ENCODE results near the gene SLAMF9.

Gene SLAMF9

DNA sequence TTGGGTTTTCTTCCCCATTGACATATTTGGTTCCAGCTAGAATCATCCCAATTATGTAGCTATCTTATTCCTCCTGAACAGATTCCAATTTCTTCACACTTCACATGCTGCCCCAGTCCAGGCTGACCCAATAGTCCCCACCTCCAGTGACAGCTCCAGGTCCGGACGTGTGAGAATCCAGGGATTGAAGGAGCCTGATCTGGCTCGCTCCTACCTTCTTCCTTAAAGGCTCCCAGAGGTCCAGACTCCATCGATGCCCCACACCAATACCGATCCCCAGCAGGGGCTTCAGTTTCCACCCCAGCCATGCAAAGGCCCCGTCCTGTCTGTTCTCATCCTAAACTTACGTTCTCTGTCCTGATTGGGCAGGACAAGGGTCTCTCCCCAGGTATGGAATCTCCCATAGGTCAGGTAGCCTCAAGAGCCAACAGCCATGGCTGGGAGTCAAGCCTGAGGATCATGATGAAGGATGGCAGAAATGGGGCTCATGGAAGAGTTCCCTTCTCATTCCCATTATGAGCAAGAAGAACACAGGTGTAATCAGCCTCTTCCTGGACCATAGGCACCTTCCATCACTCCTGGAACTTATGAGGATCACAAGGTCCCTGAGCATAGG, 20.4 kb upstream of the SLAMF9 start:
- DNase-seq: no peak

DNA sequence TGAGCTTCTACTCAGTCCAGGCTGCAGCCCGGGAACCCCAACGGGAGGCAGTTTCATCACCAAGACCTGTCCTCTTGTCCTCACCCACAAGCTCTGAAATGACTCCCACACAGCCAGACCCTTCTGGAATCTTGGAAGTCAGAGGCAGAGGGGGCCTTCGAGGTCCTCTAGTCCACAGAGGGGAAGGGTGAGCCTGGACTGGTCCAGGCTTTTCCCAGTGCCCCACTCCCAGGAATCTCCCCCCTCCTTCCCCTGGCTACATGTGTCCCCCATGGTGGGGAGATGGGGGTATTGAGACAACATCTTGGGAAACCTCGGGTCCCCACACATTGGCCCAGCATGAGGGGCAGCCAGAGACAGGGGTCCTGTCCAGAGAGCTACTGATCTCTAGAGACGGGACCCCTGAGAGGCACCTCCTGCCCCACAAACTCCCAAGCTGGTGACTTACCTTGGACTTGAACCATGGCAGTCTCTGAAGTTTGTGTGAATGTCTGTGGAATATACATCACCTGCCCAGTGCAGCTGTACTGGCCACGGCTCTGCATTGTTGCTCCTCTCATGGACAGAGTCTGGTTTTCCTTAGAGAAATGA, 19.4 kb upstream of the SLAMF9 start:
- DNase-seq: no peak

DNA sequence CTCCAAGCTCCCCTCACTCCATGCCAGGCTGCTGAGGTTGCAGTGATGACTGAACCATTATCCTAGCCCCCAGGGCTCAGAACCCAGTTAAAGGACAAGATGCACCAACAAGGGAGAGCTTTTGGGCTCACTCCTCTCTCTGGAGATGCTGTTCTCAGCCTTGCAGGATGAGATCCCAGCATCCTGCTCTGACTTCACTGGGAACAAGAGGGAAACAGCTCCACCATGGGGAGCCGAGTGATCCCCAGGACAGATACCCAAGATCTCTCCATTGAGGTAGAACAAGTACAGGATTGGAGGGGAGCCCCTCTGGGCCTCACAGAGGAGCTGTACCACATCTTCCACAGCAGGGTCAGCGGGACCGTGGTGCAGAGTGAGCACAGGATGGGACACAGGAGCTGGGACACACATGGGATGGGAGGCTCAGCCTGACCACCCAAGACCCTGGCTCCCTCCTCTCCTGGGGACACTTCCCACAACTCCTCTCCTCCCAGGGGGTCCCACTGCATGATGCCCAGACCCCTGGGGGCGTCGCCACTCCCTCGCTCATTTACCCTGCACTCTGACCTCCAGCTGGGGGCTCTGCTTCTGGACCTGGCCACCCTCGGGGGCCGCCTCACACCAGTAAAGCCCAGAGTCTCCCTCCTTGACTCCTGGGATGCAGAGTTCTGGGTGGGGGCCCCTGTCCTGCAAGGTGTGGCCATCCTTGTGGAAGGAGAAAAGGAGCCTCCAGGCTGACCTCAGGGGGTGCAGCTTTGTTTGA, 18.6 kb upstream of the SLAMF9 start:
- DNase-seq: no peak

DNA sequence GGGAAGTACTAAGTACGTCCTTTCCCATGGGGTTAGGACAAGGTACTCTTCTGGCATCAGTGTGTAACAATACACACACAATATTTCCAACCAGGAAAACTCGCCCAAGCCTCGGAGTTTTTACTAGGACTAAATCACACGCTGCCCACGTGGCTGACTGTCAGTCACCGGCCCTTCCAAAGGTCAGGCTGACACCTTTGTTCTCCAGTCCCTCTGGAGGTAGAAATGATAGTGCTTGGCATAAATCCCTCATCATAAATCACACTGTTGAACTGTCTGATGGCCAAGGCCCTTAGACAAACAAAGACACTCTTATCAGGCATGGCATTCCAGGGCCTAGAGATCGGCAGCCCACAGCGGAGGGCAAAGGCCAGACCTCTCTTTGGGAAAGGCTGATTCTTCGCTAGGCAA, 16.9 kb upstream of the SLAMF9 start:
- no peak for DNase-seq

DNA sequence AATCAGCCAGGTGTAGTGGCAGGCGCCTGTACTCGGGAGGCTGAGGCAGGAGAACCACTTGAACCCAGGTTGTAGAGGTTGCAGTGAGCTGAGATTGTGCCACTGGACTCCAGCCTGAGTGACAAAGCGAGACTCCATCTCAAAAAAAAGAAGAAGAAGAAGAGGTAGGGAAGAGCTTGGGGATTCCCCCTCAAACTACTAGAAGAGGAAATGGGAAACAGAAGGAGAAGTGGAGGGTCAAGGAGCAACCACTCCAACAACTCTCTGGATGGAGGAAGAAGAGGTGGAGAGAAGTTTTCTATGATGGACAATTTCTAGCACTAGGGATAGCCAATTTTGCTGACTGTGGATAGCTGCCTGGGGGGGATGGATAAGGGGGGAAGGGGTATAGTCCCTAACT, 14.9 kb upstream of the SLAMF9 start:
- DNase-seq: no peak

DNA sequence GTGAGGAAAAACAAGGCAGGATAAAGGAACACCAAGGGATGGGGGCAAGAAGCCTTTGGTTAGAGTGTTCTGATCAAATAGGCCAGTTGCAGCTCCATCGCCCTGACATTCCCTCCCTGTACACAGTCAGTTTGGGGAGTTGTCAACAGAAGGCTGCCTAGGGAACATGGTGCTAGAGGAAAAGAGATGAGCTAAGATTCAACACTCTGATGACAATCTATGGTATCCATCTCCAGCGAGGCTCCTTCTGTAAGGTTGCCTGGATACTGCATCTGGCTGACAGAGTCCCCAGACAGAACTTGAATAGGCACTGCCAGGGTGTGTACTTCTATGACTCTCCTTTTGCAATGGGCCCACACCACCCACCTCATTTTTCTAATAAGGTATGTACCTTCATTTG, 11.2 kb upstream of the SLAMF9 start:
- DNase-seq: no peak

DNA sequence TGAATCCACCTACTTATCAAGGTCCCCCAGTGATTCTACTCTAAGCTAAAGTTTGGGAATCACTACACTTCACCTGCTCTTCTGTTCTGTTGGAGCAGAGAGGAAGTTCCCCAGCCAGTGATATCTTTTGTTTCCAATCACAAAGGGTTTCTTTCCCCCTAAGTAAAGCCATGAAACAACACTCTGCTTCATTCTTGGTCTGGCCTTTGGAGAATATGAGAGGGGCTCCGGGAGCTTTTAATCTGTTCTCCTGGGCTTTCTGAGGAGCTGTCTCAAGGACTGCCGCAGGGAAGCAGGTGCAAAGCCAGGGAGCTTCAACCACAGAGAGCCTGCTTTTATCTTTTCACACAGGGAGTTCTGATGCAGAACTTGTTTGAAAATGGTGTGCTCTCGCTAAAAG, 10.1 kb upstream of the SLAMF9 start:
- DNase-seq: no peak

DNA sequence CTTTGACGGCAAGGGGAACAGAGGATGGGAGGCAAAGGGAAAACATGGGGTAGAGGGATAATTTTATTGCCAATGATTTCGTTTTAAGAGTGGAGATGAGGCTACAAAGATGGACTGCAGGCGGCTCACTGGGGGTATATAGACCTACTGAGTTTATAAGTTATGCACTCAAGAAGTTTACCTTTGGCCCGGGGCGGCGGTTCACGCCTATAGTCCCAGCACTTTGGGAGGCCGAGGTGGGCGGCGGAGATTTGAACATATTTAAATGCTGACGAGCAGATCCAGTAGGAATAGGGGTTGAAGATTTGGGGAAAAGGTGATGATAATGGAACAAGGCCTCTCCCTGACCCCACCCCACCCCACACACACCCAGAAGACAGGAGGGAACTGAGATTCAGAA, 8.1 kb upstream of the SLAMF9 start:
- no peak for DNase-seq

DNA sequence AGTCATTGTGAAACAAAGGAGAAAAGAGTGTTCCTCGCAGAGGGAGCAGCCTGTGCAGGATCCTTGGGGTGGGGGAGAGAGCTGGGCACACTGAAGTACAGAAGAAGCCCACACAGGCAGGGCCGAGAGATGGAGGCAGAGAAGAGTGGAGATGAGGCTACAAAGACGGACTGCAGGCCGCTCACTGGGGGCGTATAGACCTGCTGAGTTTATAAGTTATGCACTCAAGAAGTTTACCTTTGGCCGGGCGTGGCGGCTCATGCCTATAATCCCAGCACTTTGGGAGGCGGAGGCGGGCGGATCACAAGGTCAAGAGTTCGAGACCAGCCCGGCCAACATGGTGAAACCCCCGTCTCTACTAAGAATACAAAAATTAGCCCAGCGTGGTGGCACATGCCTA, 7.6 kb upstream of the SLAMF9 start:
- no peak for DNase-seq

DNA sequence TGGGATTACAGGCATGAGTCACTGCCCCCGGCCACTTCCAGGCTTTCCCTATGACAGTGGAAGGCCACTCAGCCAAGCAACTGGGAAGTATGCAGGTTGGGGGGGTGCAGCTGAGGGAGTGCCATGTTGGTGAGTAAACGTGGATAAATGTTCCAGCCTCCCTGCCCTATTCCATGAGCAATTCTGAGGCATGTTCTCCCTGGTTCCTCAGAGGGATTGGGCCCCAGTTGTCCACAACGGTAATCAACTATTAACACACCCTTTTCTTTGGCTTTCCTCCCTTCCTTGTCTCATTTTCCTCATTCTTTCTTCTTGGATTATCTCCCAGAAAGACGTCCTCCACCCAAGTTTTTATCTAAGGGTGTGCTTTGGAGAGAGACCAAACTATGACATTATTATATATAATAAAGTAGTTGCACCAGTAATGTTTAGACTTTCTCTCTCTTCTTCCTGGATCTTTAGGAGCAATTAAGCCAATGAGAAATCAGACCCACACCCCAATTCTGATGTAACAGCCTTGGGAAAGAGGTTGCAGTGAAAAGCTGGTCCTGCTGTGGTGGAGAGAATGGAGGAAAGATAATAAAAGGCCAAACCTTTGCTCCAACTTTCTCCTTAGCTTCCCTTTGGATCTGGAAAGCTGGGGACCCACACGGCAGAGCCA, 6.8 kb upstream of the SLAMF9 start:
- DNase-seq: no peak

DNA sequence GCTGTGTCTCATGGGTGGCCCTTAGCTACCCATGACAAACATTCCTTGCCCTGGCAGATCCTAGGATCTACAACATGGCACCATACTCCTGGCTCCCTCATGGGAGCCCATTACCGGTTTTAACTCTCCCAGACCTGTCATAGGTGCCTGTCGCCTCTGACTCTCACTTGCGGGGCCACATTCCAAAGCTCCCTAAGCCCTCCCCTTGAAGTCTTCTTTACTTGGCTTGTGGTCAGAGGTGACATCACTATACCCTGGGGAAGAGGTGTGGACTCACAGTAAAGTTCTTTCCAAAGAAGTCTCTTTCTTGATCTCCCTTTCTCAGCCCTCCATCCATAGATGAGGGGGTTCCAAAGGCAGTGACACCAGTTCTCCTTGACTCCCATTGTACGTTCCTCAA, 5.4 kb upstream of the SLAMF9 start:
- no peak for DNase-seq

DNA sequence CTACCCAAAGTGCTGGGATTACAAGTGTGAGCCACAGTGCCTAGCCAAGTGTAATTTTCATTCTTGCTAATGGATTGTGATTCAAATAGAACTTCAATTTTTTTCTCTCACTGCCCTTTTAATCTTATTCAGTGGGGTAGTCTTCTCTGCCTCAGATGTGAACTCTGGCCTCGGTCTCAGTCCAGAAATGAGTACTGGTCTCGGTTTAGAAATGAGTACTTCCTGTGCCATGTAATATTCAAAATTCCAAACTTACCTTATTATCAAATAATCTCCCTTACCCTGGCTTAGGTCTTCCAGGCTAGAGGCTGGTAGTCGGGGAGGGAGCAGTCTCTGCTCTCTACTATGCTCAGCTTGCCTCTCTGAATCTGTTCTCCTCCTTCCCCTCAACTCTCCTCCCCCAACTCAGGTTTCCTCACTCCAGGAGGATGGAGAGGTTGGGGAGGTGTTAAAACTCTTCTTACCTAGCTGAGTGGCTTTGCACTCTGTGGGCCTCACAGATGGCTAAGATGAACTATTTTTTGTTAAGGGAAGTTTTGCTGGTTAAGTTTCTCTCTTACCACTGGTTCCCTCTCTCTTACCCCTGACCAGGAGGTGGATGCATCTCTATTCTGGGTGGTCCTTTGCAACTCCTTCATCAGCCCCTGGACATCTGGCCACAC, 4.8 kb upstream of the SLAMF9 start:
- no peak for DNase-seq

DNA sequence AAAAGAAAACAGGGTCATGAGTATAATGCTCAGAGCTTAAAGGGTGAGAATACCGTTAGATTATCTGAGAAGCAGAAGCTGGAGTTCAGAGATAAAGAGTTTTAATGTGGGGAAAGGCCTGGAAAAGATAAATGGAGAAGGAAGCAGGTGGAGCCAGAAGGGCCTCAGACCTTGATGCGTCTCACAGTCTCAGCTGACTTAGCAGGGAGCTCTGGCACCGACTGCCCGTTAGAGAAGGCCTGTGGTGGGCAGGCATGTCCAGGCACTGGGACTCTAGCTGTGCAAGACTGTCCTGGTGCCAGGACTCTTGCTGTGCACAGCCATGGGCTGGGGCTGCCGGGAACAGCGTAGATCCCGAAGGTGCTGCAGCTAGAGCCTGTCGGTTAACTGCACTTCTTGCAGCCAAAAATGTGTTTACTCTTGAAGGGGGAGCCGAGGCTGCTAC, 3.8 kb upstream of the SLAMF9 start:
- no peak for DNase-seq

DNA sequence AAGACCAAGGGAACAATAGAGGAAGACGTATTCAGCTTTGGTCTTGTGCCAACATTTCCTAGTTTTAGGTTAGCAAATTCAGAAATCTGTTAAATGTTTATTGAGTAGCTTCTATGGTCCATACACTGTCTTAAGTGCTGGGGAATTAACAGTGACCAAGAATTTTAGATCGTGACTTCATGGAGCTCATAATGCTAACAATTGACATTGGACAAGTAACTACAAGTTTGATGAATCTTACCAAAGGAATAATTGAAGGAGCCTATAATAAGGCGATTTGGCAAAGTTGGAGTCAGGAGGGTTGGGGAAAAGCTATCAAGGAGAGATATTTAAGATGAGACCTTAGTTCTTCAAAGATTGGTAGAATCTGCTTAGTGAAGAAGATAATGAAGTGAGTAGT, 1.4 kb upstream of the SLAMF9 start:
- DNase-seq: no peak

DNA sequence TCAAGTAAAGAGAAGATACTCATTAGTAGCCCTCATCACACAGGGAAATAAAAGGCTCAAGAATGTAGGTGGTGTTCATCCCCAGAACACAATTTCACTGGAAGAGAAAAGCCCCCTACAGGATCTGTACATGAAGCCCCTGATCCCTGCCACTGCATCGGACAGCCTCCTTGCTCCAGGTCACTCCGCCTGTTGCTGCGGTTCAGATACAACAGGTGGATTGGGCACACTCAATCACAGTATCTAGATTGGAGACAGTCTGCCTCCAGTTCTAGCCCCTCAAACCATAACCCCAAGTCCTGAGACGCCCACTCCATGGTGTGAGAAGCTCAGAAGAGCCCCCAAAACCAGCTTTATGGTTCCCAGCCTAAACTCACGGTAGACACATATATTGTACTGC, 1.1 kb downstream of the SLAMF9 start:
- DNase-seq: no peak

DNA sequence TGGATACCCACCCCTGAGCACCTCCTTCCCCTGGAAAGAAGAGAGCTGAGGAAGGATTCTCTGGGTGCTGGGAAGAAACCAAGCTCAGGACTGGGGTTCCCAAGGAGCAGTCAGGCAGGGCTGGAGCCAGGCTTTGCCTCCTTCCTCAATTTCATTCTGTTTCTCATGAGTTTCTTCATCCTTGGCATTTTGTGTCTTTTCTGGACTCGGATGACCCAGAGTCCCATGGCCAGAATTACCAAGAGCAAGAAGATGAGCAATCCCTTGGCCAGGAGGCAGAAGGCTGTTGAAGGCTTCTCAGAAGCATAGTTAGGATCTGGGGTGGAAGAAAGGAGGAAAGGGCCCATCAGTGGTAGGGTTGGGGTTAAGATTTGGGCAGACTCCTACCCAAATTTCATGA, 2.5 kb downstream of the SLAMF9 start:
- no peak for DNase-seq

DNA sequence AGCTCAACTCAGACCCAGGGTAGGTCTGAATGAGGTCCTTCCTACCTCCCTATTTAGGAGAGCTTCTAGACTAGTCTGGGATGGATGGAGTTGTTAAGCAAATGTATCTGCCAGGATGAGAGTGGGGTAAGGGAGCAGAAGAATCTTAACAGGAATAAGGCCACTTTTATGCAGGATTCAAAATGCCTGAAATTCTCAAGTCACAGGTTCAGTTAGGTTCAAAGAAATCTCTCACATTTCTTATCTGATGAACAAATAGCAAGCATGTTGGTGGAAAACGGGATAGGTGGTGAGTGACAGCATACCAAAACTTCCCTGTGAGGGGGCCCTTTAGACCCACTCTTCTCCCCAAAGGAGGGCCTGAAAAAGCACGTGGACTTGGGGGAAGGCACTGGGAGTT, 3.0 kb downstream of the SLAMF9 start:
- DNase-seq: no peak

DNA sequence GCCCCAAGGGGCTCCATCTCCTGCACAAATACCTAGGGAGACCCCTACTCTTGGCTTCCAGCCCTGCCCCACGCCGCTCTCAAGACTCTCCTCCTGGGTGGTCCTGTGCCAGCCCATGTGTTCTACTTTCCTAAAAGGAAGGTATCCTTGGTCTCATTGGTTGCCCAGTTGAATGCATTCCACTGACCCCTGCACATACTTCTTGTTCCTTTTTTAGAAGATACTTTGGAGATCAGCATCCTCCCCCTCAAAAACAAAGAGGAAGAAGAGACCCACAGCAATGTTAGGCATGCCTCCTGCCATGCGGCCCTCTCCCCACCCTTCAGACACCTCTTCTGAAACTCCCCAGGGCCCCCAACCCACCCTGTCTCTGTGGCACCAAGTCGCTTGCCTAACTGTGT, 4.1 kb downstream of the SLAMF9 start:
- no peak for DNase-seq

DNA sequence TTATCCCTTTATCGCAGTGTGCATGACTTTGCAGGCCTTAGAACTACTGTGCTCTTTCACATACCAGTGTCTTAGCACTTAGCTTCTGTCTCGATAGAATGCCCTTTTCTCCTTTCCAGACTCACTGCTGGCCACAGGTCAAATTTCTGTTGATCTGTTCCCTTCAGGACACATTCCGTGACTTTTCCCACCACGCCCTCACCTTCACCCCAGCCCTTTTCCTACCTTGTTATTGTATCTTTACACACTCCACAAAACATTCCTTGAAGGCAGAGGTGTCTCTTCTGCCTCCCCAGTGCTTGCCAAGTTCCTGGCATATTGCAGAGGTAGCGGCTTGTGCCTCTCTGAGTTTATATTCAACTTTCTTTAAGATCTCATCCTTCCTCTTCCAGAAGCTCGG, 4.9 kb downstream of the SLAMF9 start:
- DNase-seq: no peak

DNA sequence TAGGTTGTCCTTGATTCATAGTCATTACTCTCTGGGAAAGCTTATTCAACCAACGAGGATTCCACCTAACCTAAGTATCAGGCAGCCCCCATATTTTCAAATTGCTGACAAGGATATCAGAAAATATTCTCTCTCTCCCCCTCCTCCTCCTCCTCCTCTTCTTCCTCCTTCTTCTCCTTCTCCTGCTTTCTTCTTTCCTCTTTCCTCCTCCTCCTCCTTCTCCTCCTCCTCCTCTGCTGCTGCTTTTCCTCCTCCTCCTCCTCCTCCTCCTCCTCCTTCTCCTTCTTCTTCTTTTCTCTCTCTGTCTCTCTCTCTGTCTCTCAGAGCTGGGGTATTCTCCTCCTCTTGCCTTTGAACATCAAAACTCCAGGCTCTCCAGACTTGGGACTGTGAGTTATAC, 6.1 kb downstream of the SLAMF9 start:
- DNase-seq: no peak

DNA sequence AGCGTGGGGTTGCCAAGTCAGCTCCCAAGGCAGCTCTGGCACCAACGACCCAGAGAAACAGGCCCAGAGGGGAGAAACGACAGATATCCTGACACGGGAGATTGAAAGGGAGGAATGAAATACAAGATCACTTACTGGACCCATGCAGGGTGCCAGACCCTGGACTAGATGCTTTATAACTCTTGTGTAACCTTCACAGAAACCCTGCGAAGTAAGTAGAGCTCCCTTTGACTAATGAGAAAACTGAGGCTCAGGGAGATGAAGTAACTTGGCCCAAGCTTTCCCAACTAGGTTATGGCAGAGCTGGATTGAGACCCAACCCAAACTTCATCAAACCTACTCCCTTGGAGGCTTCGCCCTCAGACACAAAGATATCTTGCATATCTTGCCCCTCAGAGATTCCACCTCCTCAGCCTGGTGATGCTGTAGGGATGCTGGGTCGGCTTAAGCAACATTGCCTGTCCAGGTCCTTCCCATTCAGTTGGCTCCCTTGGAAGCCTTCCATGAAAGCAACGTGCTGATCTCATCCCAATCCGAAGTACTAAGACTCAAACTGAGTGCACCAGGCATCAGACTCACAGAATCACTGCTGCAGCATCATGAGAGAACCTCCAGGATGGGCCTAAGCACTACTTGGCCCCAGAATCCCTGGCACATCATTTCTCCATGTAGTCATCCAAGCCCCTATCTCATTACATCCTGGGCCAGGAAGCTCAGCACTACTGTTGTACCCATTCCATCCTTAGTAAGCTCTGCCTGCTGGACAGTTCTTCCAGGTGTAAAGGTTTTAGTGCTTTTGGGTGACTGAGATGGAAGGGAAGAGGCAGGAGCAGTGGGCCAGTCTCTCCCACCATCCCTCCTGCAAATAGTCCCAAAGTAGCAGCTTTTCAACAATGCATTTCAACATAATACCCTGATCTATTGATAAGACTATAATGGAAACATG, 7.5 kb downstream of the SLAMF9 start:
- DNase-seq: no peak
